RWPE2 (cell line): ENCODE measurements around the gene BTBD9.
A peak's percentile ranks its signal among the peaks of the same experiment; 100 is the strongest.

Experiments
- ATAC-seq: fragments of 200-7000 bp; cut with Tn5 transposase; 3 replicates; pipeline ENCODE4 v1.9.1; 2021; ENCODE audit warnings: low read depth
- DNase-seq: peaks from one replicate; pipeline ENCODE4 v3.0.0-alpha.2; 2020; ENCODE audit warnings: low spot score
- H3K27ac ChIP-seq: fragments of 450-650 bp; 2 replicates; pipeline ENCODE4 v1.5.1; 2017; ENCODE audit warnings: mild to moderate bottlenecking; ENCODE audit not compliant: poor library complexity, severe bottlenecking
- H3K27me3 ChIP-seq: fragments of 250-450 bp; sonication (Bioruptor Pico); 2 replicates; pipeline ENCODE4 v1.5.1; 2021; ENCODE audit warnings: mild to moderate bottlenecking, moderate library complexity; ENCODE audit not compliant: insufficient read depth, poor library complexity, severe bottlenecking
- H3K36me3 ChIP-seq: fragments of 250-450 bp; sonication (Bioruptor Pico); 2 replicates; pipeline ENCODE4 v1.5.1; 2020; ENCODE audit warnings: low read depth, mild to moderate bottlenecking, moderate library complexity
- H3K4me1 ChIP-seq: fragments of 250-450 bp; sonication (Bioruptor Pico); 2 replicates; pipeline ENCODE4 v1.5.1; 2021; ENCODE audit warnings: mild to moderate bottlenecking, moderate library complexity; ENCODE audit not compliant: insufficient read depth, poor library complexity, severe bottlenecking
- H3K4me3 ChIP-seq: fragments of 250-450 bp; sonication (Bioruptor Pico); 2 replicates; pipeline ENCODE4 v1.5.1; 2021; ENCODE audit warnings: mild to moderate bottlenecking, moderate library complexity; ENCODE audit not compliant: severe bottlenecking
- H3K9me3 ChIP-seq: fragments of 250-450 bp; sonication (Bioruptor Pico); 2 replicates; pipeline ENCODE4 v1.5.1; 2021; ENCODE audit warnings: mild to moderate bottlenecking, moderate library complexity; ENCODE audit not compliant: severe bottlenecking
- CTCF ChIP-seq: fragments of 450-650 bp; IDR thresholded peaks from one replicate; pipeline ENCODE4 v1.5.1; 2017; ENCODE audit warnings: mild to moderate bottlenecking, moderate library complexity; ENCODE audit not compliant: poor library complexity, severe bottlenecking

The BTBD9 gene

DNA sequence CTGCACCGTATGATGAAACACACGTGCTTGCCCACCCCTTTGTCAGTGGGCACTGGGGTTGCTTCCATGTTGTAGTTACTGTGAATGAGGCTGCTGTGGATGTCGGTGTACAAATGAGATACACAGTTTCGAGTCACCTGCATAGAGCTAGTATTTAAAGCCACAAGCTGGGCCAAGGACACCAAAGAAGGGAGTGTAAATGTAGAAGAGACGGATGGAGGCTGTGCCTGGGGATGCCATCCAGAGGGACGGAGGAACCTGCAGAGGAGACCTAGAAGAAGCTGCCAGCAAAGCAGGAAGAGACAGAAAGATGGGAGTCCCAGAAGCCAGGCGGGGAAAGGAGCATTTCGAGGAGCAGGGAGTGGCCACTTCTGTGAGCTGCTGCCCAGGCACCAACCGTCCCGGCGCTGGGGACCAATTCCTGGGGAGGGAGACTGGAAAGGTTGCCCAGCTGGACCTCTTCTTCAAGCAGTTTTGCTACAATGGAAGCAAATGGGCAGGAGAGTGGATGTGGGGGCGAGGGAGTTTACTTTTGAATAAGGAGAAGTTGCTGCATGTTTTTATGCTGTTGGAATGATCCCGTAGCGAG lies 480.9 kb downstream of the BTBD9 start:
- Histone ChIP-seq H3K36me3 (no peaks in the 10 kb centered on the region), H3K27ac (no peak overlapping the region), H3K27me3 (no peaks in the 10 kb centered on the region), H3K4me1 (peaks cover 3% of the 10 kb centered on the region), H3K9me3 (no peaks in the 10 kb centered on the region), H3K4me3 (no peak overlapping the region)
- ATAC-seq = no peak
- no peak for DNase-seq
- no peak for TF ChIP-seq CTCF

GRCh38 chr6:38157905-38158304 lies 481.8 kb downstream of the BTBD9 start:
- DNase-seq (no peak), ATAC-seq (no peak)
- TF ChIP-seq CTCF = no peak
- Histone ChIP-seq H3K4me1 (peaks cover 3% of the 10 kb centered on the region), H3K4me3 (no peak overlapping the region), H3K36me3 (no peaks in the 10 kb centered on the region), H3K27me3 (no peaks in the 10 kb centered on the region), H3K9me3 (no peaks in the 10 kb centered on the region), H3K27ac (no peak overlapping the region)

DNA sequence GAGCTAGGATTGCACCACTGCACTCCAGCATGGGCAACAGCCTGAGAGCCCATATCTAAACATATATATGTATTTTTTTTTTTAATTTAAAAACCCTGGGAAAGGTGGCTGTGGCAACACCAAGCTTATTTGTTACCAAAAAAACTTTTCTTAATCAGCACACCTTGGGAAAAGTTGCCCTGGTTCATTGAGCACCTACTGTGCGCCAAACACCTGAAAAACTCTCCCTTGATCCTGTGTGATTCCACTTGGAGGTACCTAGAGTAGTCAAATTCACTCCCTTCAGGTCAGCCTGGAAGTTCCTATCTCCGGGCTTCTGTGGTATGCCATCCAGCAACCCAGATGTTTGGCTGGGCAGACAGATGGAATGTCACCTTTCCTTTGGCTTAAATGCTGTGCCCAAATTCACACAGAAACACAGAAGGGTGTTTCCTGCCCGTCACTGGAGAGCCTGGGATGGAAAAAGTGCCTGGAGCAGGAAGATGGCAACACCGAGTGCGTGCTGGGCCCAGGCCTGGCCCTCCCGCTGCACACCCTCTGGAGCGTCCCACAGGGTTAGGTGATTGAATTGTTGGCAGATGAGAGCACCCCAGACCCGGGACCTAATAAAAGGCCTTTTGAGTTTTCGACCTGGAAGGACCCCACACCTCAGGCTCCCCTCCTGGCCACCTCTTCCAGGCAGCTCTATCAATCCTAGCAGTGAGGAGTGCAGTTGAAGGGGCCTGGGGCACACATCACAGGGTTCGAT lies 482.7 kb downstream of the BTBD9 start:
- no peaks in the 10 kb centered on the region for H3K9me3 ChIP-seq
- H3K27me3 ChIP-seq = no peaks in the 10 kb centered on the region
- H3K27ac ChIP-seq = no peak overlapping the region
- H3K4me3 ChIP-seq = no peak overlapping the region
- DNase-seq (no peak), ATAC-seq (no peak)
- H3K36me3 ChIP-seq = no peaks in the 10 kb centered on the region
- peaks cover 3% of the 10 kb centered on the region for H3K4me1 ChIP-seq
- no peak for TF ChIP-seq CTCF

GRCh38 chr6:38155621-38156204 lies 484.0 kb downstream of the BTBD9 start:
- H3K4me1 ChIP-seq = peaks cover 3% of the 10 kb centered on the region
- ATAC-seq (0 out of 3 replicates have a peak, but pooled peaks have one; percentile 33), DNase-seq (no peak)
- no peaks in the 10 kb centered on the region for H3K36me3 ChIP-seq
- H3K9me3 ChIP-seq = no peaks in the 10 kb centered on the region
- H3K4me3 ChIP-seq = no peak overlapping the region
- no peak for TF ChIP-seq CTCF
- H3K27me3 ChIP-seq = no peaks in the 10 kb centered on the region
- H3K27ac ChIP-seq = no peak overlapping the region
